Adrenal gland (tissue), 5 donors: ENCODE measurements around the gene EYA4.

Experiments
- CTCF ChIP-seq, 6 experiments: fragments of 450-650 bp in 4 of 6; fragments of 200-600 bp in 2 of 6; sonication (generic) in 1 of 6; IDR thresholded peaks; 1 replicate in 5 of 6; 2 replicates in 1 of 6; pipeline versions ENCODE4 v1.5.1 to v1.8.0; 2016 to 2021; ENCODE audit warnings: antibody characterized with exemption in 6 of 6, mild to moderate bottlenecking in 2 of 6, moderate library complexity in 1 of 6
- POLR2A ChIP-seq, 2 donors: fragments of 450-650 bp; IDR thresholded peaks; one replicate each; pipeline ENCODE4 v1.6.1; 2017; ENCODE audit warnings: antibody characterized with exemption in 2 of 2, mild to moderate bottlenecking in 2 of 2, moderate library complexity in 1 of 2
- donor health status: DM: no; HTN: no; CAD: no.

DNA sequence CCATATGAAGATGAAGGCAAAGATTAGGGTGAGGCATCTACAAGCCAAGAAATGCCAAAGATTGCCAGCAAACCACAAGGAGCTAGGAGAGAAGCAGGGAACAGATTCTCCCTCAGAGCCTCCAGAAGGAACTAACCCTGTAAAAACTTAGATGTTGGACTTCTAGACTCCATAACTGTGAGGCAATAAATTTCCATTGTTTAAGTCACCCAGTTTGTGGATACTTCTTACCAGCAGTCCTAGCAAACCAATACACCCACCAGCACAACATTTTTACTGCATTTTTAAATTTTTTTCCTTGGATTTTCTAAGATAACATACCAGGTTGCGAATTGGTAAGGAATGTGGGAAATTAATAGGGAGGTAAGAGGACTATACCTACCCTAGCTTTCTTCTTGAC lies 47.8 kb upstream of the EYA4 start:
- TF ChIP-seq CTCF (IDR thresholded peaks at IDR 0.05) = no peak
- no peak for TF ChIP-seq POLR2A (IDR thresholded peaks at IDR 0.05)
